ENCODE results near the gene PBX1.

GRCh38 chr1:164604541-164604940 is 45.6 kb downstream of the PBX1 start:
- TF ChIP-seq POLR2AphosphoS5 (IDR thresholded peaks at IDR 0.05; ENCODE audit: low read depth, low read length) (no peak), REST (IDR thresholded peaks at IDR 0.05; ENCODE audit: insufficient read depth in 1 of 2, low read depth in 2 of 2, low read length in 2 of 2) (no peak), SIN3A (IDR thresholded peaks at IDR 0.05; ENCODE audit: borderline replicate concordance, insufficient read depth, low read length) (no peak), TAF1 (IDR thresholded peaks at IDR 0.05; ENCODE audit: borderline replicate concordance, insufficient read depth, low read length) (no peak), FOXP2 (optimal IDR thresholded peaks at IDR 0.05; ENCODE audit: borderline replicate concordance, extremely low read depth, extremely low read length, insufficient read depth) (no peak)
